HEK293 (cell line): ENCODE results near the gene TUBB3.
A peak's percentile ranks its signal among the peaks of the same experiment; 100 is the strongest.
"Not testable (repeated sequence)": the region's sequence is repeated elsewhere in the genome, so short reads cannot be mapped to it uniquely, and the experiment has no call there.

ENCODE experiments used
- CTCF ChIA-PET: fragments of 350-600 bp; formaldehyde crosslinking; extraction: SDS; loops from one replicate; lab custom pipeline; 2021; ENCODE audit warnings: antibody characterized with exemption; lab: Yijun Ruan, JAX
- POLR2A ChIA-PET: fragments of 300-600 bp; formaldehyde crosslinking; extraction: SDS; loops from one replicate; lab custom pipeline; 2020; ENCODE audit warnings: antibody characterized with exemption, inconsistent platforms; lab: Yijun Ruan, JAX
- H3K27ac ChIP-seq: fragments of 200-500 bp; sonication (Bioruptor generic); 2 replicates; pipeline ENCODE4 v1.5.1; 2014; ENCODE audit warnings: low read depth, low read length, control low read depth, inconsistent platforms; ENCODE audit errors: extremely low read depth
- H3K36me3 ChIP-seq, 2 experiments: fragments of 200-500 bp in 1 of 2; sonication (Bioruptor generic) in 1 of 2; 1 replicate in 1 of 2; 2 replicates in 1 of 2; pipeline ENCODE4 v1.5.1; 2014 to 2017; ENCODE audit warnings: inconsistent platforms in 2 of 2, low read length in 2 of 2; ENCODE audit not compliant: control insufficient read depth in 2 of 2, insufficient read depth in 1 of 2
- H3K4me1 ChIP-seq: fragments of 200-500 bp; sonication (Bioruptor generic); 2 replicates; pipeline ENCODE4 v1.5.1; 2014; ENCODE audit warnings: mild to moderate bottlenecking, low read length, inconsistent platforms; ENCODE audit not compliant: control insufficient read depth, insufficient read depth
- H3K4me3 ChIP-seq: 2 replicates; pipeline ENCODE4 v1.5.1; 2011; ENCODE audit warnings: low read depth, mild to moderate bottlenecking, control low read depth, low read length, moderate library complexity
- H3K9me3 ChIP-seq: fragments of 200-500 bp; sonication (Bioruptor generic); 2 replicates; pipeline ENCODE4 v1.5.1; 2014; ENCODE audit warnings: low read depth, low read length, inconsistent platforms; ENCODE audit not compliant: control insufficient read depth, insufficient read depth
- EGR2 ChIP-seq: fragments of 450-650 bp; formaldehyde crosslinking; IDR thresholded peaks from 2 replicates; pipeline ENCODE4 v1.5.1; 2016; ENCODE audit warnings: low read depth, missing biosample characterization, missing genetic modification characterization
- GLI4 ChIP-seq: fragments of 450-650 bp; formaldehyde crosslinking; IDR thresholded peaks from 2 replicates; pipeline ENCODE4 v1.5.1; 2016; ENCODE audit warnings: missing biosample characterization, missing genetic modification characterization
- SP2 ChIP-seq: fragments of 450-650 bp; formaldehyde crosslinking; IDR thresholded peaks from 2 replicates; pipeline ENCODE4 v1.5.1; 2016; ENCODE audit warnings: missing biosample characterization, missing genetic modification characterization
- YY2 ChIP-seq: fragments of 450-650 bp; formaldehyde crosslinking; IDR thresholded peaks from 2 replicates; pipeline ENCODE4 v1.5.1; 2016; ENCODE audit warnings: missing biosample characterization, missing genetic modification characterization
- ZBTB8A ChIP-seq: fragments of 450-650 bp; formaldehyde crosslinking; IDR thresholded peaks from 2 replicates; pipeline ENCODE4 v1.5.1; 2016; ENCODE audit warnings: missing biosample characterization, missing genetic modification characterization
- ZNF10 ChIP-seq: fragments of 450-650 bp; formaldehyde crosslinking; IDR thresholded peaks from 2 replicates; pipeline ENCODE4 v1.5.1; 2017; ENCODE audit warnings: missing biosample characterization, missing genetic modification characterization
- ZNF138 ChIP-seq: fragments of 450-650 bp; formaldehyde crosslinking; IDR thresholded peaks from 2 replicates; pipeline ENCODE4 v1.5.1; 2016; ENCODE audit warnings: missing biosample characterization, missing genetic modification characterization, borderline replicate concordance
- ZNF214 ChIP-seq: fragments of 450-650 bp; formaldehyde crosslinking; IDR thresholded peaks from 2 replicates; pipeline ENCODE4 v1.5.1; 2017; ENCODE audit warnings: missing biosample characterization, mild to moderate bottlenecking, missing genetic modification characterization, borderline replicate concordance
- ZNF354C ChIP-seq: fragments of 450-650 bp; formaldehyde crosslinking; IDR thresholded peaks from 2 replicates; pipeline ENCODE4 v1.5.1; 2016; ENCODE audit warnings: missing biosample characterization, missing genetic modification characterization, low read depth, borderline replicate concordance
- ZNF391 ChIP-seq: fragments of 450-650 bp; formaldehyde crosslinking; IDR thresholded peaks from 2 replicates; pipeline ENCODE4 v1.5.1; 2016; ENCODE audit warnings: low read depth, missing biosample characterization, missing genetic modification characterization, borderline replicate concordance
- ZNF433 ChIP-seq: fragments of 450-650 bp; formaldehyde crosslinking; IDR thresholded peaks from 2 replicates; pipeline ENCODE4 v1.5.1; 2016; ENCODE audit warnings: missing biosample characterization, missing genetic modification characterization, low read depth
- ZNF521 ChIP-seq: fragments of 450-650 bp; formaldehyde crosslinking; IDR thresholded peaks from 2 replicates; pipeline ENCODE4 v1.5.1; 2017; ENCODE audit warnings: missing biosample characterization, mild to moderate bottlenecking, missing genetic modification characterization
- ZNF544 ChIP-seq: fragments of 450-650 bp; formaldehyde crosslinking; IDR thresholded peaks from 2 replicates; pipeline ENCODE4 v1.5.0; 2017; ENCODE audit warnings: missing biosample characterization, missing genetic modification characterization
- ZNF664 ChIP-seq: fragments of 450-650 bp; formaldehyde crosslinking; IDR thresholded peaks from 2 replicates; pipeline ENCODE4 v1.5.1; 2016; ENCODE audit warnings: missing biosample characterization, missing genetic modification characterization
- ZNF747 ChIP-seq: fragments of 450-650 bp; formaldehyde crosslinking; IDR thresholded peaks from 2 replicates; pipeline ENCODE4 v1.5.1; 2016; ENCODE audit warnings: missing biosample characterization, missing genetic modification characterization
- ZNF791 ChIP-seq: fragments of 450-650 bp; formaldehyde crosslinking; IDR thresholded peaks from 2 replicates; pipeline ENCODE4 v1.5.1; 2016; ENCODE audit warnings: missing biosample characterization, missing genetic modification characterization
- TF ChIP-seq, protein P1 (sequence below): fragments of 450-650 bp; formaldehyde crosslinking; IDR thresholded peaks from 2 replicates; pipeline ENCODE4 v1.5.1; 2017; ENCODE audit warnings: missing biosample characterization, missing genetic modification characterization
- TF ChIP-seq, protein P2 (sequence below): fragments of 450-650 bp; formaldehyde crosslinking; IDR thresholded peaks from 2 replicates; pipeline ENCODE4 v1.5.1; 2016; ENCODE audit warnings: missing biosample characterization, missing genetic modification characterization
- TF ChIP-seq, protein P3 (sequence below): sonication (generic); formaldehyde crosslinking; IDR thresholded peaks from 2 replicates; pipeline ENCODE4 v1.8.1; 2022; ENCODE audit warnings: mild to moderate bottlenecking, moderate library complexity, missing genetic modification reagents
- TF ChIP-seq, protein P4 (sequence below): fragments of 450-650 bp; formaldehyde crosslinking; IDR thresholded peaks from 2 replicates; pipeline ENCODE4 v1.5.1; 2016; ENCODE audit warnings: missing biosample characterization, missing genetic modification characterization

Gene TUBB3

DNA sequence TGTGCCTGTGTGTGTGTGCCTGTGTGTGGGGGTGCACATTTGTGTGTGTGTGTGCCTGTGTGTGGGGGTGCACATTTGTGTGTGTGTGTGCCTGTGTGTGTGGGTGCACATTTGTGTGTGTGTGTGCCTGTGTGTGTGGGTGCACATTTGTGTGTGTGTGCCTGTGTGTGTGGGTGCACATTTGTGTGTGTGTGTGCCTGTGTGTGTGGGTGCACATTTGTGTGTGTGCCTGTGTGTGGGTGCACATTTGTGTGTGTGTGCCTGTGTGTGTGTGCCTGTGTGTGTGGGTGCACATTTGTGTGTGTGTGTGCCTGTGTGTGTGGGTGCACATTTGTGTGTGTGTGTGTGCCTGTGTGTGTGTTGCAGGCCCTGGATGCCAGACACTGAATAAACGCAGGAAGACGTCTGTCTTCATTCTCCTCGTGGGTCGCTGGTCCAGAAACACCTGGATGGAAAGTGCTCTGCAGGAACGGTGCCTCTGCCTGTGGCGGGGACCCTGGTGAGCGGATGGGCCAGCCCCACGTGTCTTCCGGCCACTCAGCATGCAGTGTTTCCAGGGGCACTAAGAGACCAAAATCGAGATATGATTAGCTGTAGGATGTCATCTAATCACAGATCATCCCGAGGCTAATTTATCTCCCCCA lies 8.4 kb upstream of the TUBB3 start:
- TF ChIP-seq, protein P1, sequence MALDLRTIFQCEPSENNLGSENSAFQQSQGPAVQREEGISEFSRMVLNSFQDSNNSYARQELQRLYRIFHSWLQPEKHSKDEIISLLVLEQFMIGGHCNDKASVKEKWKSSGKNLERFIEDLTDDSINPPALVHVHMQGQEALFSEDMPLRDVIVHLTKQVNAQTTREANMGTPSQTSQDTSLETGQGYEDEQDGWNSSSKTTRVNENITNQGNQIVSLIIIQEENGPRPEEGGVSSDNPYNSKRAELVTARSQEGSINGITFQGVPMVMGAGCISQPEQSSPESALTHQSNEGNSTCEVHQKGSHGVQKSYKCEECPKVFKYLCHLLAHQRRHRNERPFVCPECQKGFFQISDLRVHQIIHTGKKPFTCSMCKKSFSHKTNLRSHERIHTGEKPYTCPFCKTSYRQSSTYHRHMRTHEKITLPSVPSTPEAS = peak; percentile 62
- POLR2A ChIA-PET = interaction anchor here (0.5 to 1.2 kb wide), 2 partner anchors 58 to 98 kb away, joined by 3 to 4 read pairs; no protein-coding TSS in a partner anchor
- H3K9me3 ChIP-seq, CTCF ChIA-PET, H3K27ac ChIP-seq, H3K4me3 ChIP-seq: not testable (repeated sequence)
- H3K4me1 ChIP-seq = peaks cover 12% of the 10 kb centered on the region
- peaks cover 0 to 18% of the 10 kb centered on the region in 2 experiments; a peak in 1 of 3 replicates for H3K36me3 ChIP-seq

DNA sequence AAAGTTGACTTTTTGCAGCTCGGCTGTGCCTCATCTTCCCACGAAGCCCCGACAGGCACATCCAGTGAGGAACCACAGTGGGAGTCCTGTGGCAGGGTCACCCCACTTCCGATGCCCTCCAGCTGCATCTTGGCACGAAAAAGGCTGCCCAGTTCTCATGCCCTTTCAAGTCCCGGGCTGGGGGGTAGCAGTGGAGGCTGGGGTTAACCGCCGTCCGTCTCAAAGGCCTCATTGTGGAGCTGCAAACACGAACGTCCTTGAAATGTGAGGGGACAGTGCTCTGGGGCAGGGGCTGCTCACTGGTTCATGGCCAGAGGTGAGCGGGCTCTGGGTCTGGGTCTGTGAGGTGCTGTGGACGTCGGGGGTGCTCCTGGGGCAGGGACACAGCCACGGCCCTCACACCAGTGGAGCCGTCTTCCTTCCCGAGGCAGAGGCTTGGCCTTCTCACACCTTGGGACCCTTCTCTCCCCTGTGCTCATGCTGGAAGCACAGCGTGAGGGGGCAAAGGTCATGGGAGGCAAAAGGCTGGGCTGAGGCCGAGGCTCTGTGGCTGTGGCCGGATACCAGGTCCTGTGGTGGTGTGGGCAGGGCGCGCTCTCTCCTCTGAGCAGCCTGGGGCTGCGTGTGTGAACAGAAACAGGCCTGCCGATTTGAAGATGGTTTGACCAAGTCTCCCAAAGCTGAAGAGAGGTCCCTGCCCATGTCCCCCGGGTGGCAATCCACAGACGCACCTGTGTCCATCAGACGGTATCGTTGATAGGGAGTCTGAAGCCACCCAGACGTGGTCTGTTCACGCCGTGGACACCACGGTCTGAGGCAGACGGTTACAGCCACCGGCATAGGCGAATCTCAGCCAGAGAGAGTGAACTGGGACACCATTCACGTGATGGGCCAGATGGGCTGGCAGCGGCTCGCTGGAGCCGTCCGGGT lies 7.6 kb upstream of the TUBB3 start:
- H3K4me3 ChIP-seq = no peak overlapping the region
- no peaks in the 10 kb centered on the region for H3K9me3 ChIP-seq
- TF ChIP-seq ZNF544 (tag by site-specific recombination) (no peak), GLI4 (no peak), ZNF354C (tag by site-specific recombination) (no peak)
- TF ChIP-seq, protein P2, sequence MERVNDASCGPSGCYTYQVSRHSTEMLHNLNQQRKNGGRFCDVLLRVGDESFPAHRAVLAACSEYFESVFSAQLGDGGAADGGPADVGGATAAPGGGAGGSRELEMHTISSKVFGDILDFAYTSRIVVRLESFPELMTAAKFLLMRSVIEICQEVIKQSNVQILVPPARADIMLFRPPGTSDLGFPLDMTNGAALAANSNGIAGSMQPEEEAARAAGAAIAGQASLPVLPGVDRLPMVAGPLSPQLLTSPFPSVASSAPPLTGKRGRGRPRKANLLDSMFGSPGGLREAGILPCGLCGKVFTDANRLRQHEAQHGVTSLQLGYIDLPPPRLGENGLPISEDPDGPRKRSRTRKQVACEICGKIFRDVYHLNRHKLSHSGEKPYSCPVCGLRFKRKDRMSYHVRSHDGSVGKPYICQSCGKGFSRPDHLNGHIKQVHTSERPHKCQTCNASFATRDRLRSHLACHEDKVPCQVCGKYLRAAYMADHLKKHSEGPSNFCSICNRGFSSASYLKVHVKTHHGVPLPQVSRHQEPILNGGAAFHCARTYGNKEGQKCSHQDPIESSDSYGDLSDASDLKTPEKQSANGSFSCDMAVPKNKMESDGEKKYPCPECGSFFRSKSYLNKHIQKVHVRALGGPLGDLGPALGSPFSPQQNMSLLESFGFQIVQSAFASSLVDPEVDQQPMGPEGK (tag by site-specific recombination) = no peak
- peaks cover 12% of the 10 kb centered on the region for H3K4me1 ChIP-seq
- H3K27ac ChIP-seq = no peak overlapping the region
- CTCF ChIA-PET = no interaction called here
- POLR2A ChIA-PET = interaction anchor here (0.5 to 1.2 kb wide), 2 partner anchors 57 to 98 kb away, joined by 3 to 4 read pairs; no protein-coding TSS in a partner anchor
- H3K36me3 ChIP-seq = peaks cover 0 to 15% of the 10 kb centered on the region in 2 experiments; a peak in 1 of 3 replicates

DNA sequence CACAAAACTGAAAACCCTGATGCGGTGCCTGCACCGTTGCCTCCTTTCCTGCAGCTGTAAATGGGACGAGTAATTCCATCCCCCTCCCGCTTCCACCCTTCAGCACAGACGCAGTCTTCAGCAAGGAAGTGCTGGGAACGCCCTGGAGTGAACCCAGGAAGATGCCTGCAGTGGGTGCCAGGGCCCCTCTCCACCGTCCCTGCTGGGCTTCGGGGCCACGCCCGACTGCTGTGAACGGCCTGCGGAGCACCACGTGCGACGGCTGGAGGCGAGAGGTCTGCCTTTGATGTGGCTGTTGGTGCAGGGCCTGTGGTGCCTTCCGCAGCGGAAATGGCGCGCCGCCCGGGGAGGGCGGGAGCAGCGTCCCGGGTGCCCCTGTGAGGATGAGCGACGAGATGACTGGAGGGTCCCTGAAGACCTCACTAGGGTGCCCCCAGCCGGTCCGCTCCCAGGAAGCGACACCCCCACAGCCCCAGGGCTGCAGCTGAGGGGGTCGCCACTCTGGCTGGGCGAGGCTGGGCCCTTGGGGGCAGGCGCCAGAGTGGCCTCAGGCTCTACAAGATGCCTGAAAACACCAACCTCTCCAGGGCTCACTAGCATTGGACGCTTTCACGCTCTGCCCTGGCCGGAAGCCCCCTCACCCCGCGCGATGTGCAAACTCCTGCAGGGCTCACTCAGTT lies 5.2 kb upstream of the TUBB3 start:
- Histone ChIP-seq H3K4me3 (peak overlapping the region; percentile 26), H3K9me3 (no peaks in the 10 kb centered on the region), H3K36me3 (no peaks in the 10 kb centered on the region), H3K27ac (peak overlapping the region; percentile 56; the same call in 1 of the 2 replicates), H3K4me1 (peaks cover 25% of the 10 kb centered on the region)
- CTCF ChIA-PET = interaction anchor here (0.7 to 1.7 kb wide), 3 partner anchors 8 to 1799 kb away, joined by 3 to 8 read pairs (median 5); no protein-coding TSS in a partner anchor
- POLR2A ChIA-PET = interaction anchor here (0.6 to 2.2 kb wide), 4 partner anchors 44 to 103 kb away, joined by 3 to 7 read pairs (median 3); partner anchors contain the start of gene TCF25
- TF ChIP-seq ZNF391 (tag by site-specific recombination) (0 out of 2 replicates have a peak, but pooled peaks have one; percentile 64), ZNF433 (no peak), ZNF138 (no peak), ZNF521 (tag by site-specific recombination) (no peak), EGR2 (tag by site-specific recombination) (0 out of 2 replicates have a peak, but pooled peaks have one; percentile 18), SP2 (peak; percentile 87), ZNF10 (peak; percentile 82; the same call in 1 of the 2 replicates), ZNF664 (tag by site-specific recombination) (no peak), ZNF791 (no peak), YY2 (peak; percentile 51; the same call in 1 of the 2 replicates), ZNF214 (tag by site-specific recombination) (no peak), ZBTB8A (tag by site-specific recombination) (peak; percentile 94), ZNF747 (tag by site-specific recombination) (no peak)
- TF ChIP-seq, protein P3, sequence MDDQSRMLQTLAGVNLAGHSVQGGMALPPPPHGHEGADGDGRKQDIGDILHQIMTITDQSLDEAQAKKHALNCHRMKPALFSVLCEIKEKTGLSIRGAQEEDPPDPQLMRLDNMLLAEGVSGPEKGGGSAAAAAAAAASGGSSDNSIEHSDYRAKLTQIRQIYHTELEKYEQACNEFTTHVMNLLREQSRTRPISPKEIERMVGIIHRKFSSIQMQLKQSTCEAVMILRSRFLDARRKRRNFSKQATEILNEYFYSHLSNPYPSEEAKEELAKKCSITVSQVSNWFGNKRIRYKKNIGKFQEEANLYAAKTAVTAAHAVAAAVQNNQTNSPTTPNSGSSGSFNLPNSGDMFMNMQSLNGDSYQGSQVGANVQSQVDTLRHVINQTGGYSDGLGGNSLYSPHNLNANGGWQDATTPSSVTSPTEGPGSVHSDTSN = peak; percentile 85; the same call in 1 of the 2 replicates
- TF ChIP-seq, protein P4, sequence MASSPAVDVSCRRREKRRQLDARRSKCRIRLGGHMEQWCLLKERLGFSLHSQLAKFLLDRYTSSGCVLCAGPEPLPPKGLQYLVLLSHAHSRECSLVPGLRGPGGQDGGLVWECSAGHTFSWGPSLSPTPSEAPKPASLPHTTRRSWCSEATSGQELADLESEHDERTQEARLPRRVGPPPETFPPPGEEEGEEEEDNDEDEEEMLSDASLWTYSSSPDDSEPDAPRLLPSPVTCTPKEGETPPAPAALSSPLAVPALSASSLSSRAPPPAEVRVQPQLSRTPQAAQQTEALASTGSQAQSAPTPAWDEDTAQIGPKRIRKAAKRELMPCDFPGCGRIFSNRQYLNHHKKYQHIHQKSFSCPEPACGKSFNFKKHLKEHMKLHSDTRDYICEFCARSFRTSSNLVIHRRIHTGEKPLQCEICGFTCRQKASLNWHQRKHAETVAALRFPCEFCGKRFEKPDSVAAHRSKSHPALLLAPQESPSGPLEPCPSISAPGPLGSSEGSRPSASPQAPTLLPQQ (tag by site-specific recombination) = peak; percentile 87
